Medulla oblongata (tissue), 1 donor: ENCODE measurements around the gene MDK.

Experiments
- DNase-seq: peaks from one replicate; pipeline ENCODE4 v3.0.0-alpha.2; 2015; ENCODE audit errors: extremely low spot score

Gene MDK, protein sequence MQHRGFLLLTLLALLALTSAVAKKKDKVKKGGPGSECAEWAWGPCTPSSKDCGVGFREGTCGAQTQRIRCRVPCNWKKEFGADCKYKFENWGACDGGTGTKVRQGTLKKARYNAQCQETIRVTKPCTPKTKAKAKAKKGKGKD

GRCh38 chr11:46381048-46381818, at the start of gene MDK:
Gene MDK (plus strand): TSS chr11:46381669. CDS start chr11:46382058, 389 bp downstream.
- no peak for DNase-seq

- no peak for DNase-seq
Observed at GRCh38 chr11:46332093-46332567, 49.3 kb upstream of the MDK start.

GRCh38 chr11:46332568-46333393, 48.7 kb upstream of the MDK start:
- DNase-seq, result no peak

DNA sequence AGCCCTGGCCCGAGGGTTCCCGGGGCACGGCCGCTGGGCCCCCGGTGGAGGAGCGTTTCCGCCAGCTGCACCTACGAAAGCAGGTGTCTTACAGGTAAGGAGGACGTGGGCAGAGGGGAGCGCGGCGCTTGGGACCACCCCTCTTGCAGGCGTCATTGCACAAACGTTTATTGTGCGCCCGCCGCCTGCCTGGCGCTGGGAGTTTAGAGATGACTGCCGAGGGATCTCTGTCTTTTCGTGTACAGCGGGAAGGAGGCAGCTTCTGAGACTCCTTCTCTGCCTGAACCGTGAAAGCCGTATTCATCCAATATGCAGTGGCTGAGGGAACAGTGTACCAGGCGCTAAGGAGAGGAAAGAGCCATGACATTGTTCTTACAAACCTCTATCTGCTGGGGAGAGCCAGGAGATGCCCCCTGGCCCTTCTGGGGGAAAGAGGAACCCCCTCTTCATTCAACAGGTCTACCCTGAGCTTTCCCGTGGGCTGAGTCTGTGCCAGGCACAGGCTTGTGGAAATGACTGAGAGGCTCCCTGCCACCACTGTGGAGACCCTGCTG, 48.0 kb upstream of the MDK start:
- DNase-seq, result no peak

DNA sequence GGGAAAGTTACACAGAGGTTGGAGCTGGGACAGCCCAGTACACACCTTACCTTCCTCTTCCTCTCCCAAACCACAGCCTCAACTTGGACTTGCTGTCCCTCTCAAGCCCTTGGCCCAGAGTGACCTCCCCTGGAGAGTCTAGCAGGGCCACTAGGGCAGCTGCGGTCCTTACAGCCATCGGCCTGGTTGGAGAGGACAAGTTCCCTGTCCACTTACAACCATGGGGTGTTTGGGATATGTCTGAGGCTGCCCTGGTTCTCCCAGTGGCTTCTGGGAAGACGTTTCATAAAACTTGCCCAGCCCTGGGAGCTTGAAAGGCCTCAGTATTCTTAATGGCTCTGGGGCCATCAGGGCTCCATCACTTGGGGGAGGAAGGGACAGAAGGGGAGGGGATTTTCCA, 47.3 kb upstream of the MDK start:
- DNase-seq, result no peak

- no peak for DNase-seq
Observed at GRCh38 chr11:46335271-46335670, 46.2 kb upstream of the MDK start.

DNA sequence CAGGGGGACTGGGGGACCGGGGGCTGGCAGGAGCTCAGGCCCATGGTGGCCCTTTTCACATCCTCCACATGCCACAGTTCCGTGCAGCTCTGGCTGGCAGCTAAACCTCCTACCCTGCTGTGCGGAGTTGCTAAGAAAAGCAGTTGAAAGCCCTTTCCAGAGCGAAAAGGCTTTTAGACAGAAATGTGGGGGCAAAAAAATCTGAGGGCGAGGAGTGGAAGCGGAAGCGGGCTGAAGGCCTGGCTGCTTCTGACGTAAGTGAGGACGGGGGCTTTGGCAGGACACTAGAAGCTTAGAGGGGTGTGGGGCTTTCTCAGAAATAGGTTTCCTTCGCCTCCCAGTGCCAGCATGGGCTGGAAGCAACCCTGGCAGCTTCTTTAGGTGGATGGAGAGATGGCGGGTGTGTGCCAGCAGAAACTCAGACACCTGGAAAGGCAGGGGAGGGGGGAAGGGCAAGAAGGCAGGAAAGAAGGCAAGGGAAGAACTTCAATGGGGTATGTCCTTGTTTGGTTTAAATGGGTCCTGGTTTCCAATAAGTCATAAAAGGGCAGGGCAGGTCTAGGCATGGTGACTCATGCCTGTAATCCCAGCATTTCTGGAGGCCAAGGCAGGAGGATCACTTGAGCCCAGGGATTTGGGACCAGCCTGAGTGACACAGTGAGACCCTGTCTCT, 45.4 kb upstream of the MDK start:
- peak; percentile 46 for DNase-seq

- DNase-seq, result no peak
Observed at GRCh38 chr11:46336563-46337180, 44.8 kb upstream of the MDK start.

- no peak for DNase-seq
Observed at GRCh38 chr11:46337626-46338345, 43.7 kb upstream of the MDK start.

- DNase-seq, result no peak
Observed at GRCh38 chr11:46338636-46338987, 42.9 kb upstream of the MDK start.

GRCh38 chr11:46338988-46339666, 42.3 kb upstream of the MDK start:
- no peak for DNase-seq

DNA sequence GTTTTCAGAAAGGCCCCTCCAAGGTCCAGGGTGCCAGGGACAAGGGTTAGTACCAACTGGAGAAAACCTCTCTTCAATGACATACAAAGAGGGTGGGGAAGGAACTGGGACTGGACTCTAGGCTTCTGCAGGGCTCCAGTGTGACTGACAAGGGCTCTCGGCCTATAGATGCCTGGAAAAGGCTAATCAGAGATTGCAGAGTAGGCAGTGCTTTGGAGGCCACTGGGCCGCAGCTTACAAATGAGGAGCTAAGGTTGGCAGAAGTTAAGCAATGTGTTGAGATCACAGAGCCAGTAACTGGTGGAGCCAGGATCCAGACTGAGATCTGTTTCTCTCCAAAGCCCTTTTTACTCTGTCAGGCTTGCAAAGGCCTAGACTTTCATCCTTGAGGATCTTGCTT, 41.7 kb upstream of the MDK start:
- no peak for DNase-seq

- no peak for DNase-seq
Observed at GRCh38 chr11:46341454-46341853, 40.0 kb upstream of the MDK start.

- DNase-seq, result no peak
Observed at GRCh38 chr11:46342239-46342638, 39.2 kb upstream of the MDK start.

DNA sequence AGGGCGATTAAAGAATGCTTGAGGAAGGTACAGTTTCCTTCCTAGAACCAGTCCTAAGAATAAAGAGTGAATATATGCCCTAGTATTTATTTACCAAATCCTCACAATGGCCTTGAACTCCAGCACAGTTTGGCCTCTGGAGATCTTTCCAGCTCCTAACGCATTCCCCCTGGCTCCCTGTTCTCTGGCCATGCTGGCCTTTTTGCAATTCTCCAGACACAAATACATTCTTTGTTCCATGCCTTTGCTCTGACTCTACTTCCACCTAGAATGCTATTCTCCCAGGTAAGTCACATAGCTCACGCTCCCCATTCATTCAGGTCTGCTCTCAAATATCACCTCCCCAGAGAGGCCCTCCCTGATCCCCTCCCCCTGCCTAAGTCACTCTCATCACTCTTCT, 37.9 kb upstream of the MDK start:
- no peak for DNase-seq

DNA sequence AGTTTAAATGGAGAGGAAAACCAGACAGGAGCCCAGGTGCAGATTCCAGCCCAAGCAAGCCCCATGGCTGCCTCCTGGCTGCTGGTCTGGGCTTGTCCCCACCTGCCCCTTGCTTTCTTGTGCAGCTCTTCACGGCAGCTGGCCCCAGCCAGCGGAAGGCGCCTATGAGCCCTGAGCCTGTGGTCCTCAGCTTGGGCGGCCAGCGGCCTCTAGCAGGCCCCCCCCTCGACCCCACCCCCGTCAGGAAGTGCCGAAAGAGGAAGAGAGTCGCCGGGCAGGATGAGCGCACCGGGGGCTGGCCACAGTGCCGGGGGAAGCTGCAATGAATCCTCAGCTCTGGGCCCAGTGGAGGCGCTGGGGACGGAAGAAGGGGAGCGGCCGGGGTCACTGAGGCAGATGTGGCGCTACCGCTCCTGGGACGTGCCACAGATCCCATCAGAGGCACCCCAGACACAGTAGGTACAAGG, 36.3 kb upstream of the MDK start:
- peak; percentile 56 for DNase-seq

DNA sequence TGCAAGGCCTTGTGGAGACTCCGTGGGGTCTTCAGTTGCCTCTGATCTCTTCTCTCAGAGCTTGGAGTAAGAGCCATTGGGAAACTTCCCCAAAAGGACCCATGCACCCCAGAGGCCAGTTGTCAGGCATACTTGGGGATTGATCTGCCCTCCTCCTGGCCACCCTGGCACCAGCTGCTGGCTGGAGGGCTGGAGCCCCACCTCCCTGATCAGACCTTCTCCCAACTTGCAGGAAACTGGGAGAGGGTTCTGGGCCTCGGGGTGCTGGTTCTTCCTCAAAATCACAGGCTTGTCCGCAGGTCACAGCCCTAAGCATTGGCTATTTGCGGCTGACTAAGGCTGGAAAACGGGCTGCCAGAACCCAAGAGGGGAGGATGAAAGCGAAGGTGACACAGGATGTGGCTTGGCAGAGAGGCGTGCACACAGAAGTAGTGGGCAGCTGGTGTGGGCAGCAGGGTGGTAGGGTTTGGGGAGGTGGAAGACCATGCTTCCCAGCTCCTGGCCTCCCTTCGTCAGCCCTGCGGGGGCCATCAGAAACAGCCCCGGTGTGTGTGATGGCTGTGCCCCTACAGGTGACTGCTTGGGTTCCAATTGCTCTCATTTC, 35.5 kb upstream of the MDK start:
- no peak for DNase-seq

GRCh38 chr11:46346886-46347636, 34.4 kb upstream of the MDK start, which contains the start of gene DGKZ:
Gene DGKZ (plus strand): TSS chr11:46347463. CDS start chr11:46347660, 197 bp downstream.
- peak; percentile 89 for DNase-seq
